NCI-H446 treated with DMSO at 0.1 percent for 48 hours (cell line): ENCODE measurements around the gene ANGPTL8.
A peak's percentile ranks its signal among the peaks of the same experiment; 100 is the strongest.

ENCODE experiments used
- DNase-seq: peaks from one replicate; lab custom pipeline; 2025; lab: John Stamatoyannopoulos, UW

Gene ANGPTL8

GRCh38 chr19:11239377-11240000 is at the start of gene ANGPTL8:
TSS of gene ANGPTL8 (plus strand) at chr19:11239619. CDS start at chr19:11239638, 19 bp downstream.
- no peak for DNase-seq

GRCh38 chr19:11190501-11190900 is 48.9 kb upstream of the ANGPTL8 start:
- DNase-seq, result no peak

GRCh38 chr19:11191273-11191755 is 48.1 kb upstream of the ANGPTL8 start:
- no peak for DNase-seq

GRCh38 chr19:11191934-11192333 is 47.5 kb upstream of the ANGPTL8 start:
- no peak for DNase-seq

- DNase-seq, result no peak
Observed at GRCh38 chr19:11192957-11193939, 46.2 kb upstream of the ANGPTL8 start.

GRCh38 chr19:11194173-11194572 is 45.2 kb upstream of the ANGPTL8 start:
- no peak for DNase-seq

GRCh38 chr19:11194656-11195558 is 44.5 kb upstream of the ANGPTL8 start:
- DNase-seq, result no peak

GRCh38 chr19:11195681-11196080 is 43.7 kb upstream of the ANGPTL8 start:
- DNase-seq, result no peak

GRCh38 chr19:11196406-11197287 is 42.8 kb upstream of the ANGPTL8 start:
- no peak for DNase-seq

- DNase-seq, result peak; percentile 19
Observed at GRCh38 chr19:11197291-11198174, 41.9 kb upstream of the ANGPTL8 start, which contains the start of gene KANK2. TSS of gene KANK2 (minus strand) at chr19:11197545. CDS start at chr19:11194511, 3,034 bp downstream.

GRCh38 chr19:11198175-11198534 is 41.3 kb upstream of the ANGPTL8 start:
- DNase-seq, result no peak

GRCh38 chr19:11198769-11199424 is 40.5 kb upstream of the ANGPTL8 start:
- no peak for DNase-seq

- DNase-seq, result no peak
Observed at GRCh38 chr19:11199517-11199916, 39.9 kb upstream of the ANGPTL8 start.

GRCh38 chr19:11200015-11200574 is 39.3 kb upstream of the ANGPTL8 start:
- no peak for DNase-seq

- no peak for DNase-seq
Observed at GRCh38 chr19:11200931-11201330, 38.5 kb upstream of the ANGPTL8 start.

- DNase-seq, result no peak
Observed at GRCh38 chr19:11201791-11202190, 37.6 kb upstream of the ANGPTL8 start.

GRCh38 chr19:11202488-11203193 is 36.8 kb upstream of the ANGPTL8 start:
- no peak for DNase-seq
